ENCODE results near the gene CPNE5. TPM values are rescaled to one million over a fixed set of nuclear protein-coding genes. Genes with fewer than 3 reads are reported as not detected.

CPNE5 gene
- total and polyA plus RNA-seq, 9 of the 15 experiments (the other 6 are each of a cell fraction or from before 2014, with no cell fraction given) = 0.14 to 1.0 (median 0.46) TPM; not detected in 2

- TF ChIP-seq RCOR1 (IDR thresholded peaks at IDR 0.05; ENCODE audit: borderline replicate concordance in 1 of 2, low read depth in 2 of 2, low read length in 2 of 2) (peak in 1 of 2 experiments; percentile 61; a peak in 1 of 4 replicates), BACH1 (tag; IDR thresholded peaks at IDR 0.05) (peak; percentile 13; the same call in 1 of the 2 replicates), CHD4 (IDR thresholded peaks at IDR 0.05; ENCODE audit: insufficient read depth, insufficient replicate concordance, low read depth, low read length, poor library complexity, severe bottlenecking) (peak; percentile 94), HDAC1 (IDR thresholded peaks at IDR 0.05) (peak in 1 of 2 experiments; percentile 5; a peak in 1 of 4 replicates), TCF7L2 (IDR thresholded peaks at IDR 0.05; ENCODE audit: low read depth, low read length) (no peak), SRSF7 (optimal IDR thresholded peaks at IDR 0.05; ENCODE audit: low read depth, low read length) (no peak)
Measured at GRCh38 chr6:36862848-36863382, 23.7 kb upstream of the CPNE5 start (continued).

- 8% methylated on average over 8 of the region's 8 CpGs for WGBS (ENCODE audit: insufficient coverage, low coverage, missing lambda C conversion rate)
- Histone ChIP-seq H3K4me2 (ENCODE audit: insufficient read depth, low read length) (peak overlapping the region; percentile 65), H3K9ac (ENCODE audit: insufficient read depth in 1 of 2, low read depth in 2 of 2, low read length in 2 of 2) (peak overlapping the region in 1 of 2 experiments; percentile 65; a peak in 2 of 4 replicates), H3K27me3 (ENCODE audit: control insufficient read depth in 2 of 2, insufficient read depth in 2 of 2, low read length in 2 of 2) (no peaks in the 10 kb centered on the region), H3K36me3 (ENCODE audit: control insufficient read depth, insufficient read depth, low read length) (peaks cover 86% of the 10 kb centered on the region), H3K4me3 (no peak overlapping the region), H3K79me2 (ENCODE audit: control insufficient read depth, insufficient read depth, low read length) (peaks cover 93% of the 10 kb centered on the region), H3K9me3 (replicated peaks; ENCODE audit: control insufficient read depth, insufficient read depth, low read depth, low read length) (no peaks in the 10 kb centered on the region), H3K27ac (ENCODE audit: extremely low read depth, low read depth, low read length) (peak overlapping the region; percentile 84), H3K4me1 (replicated peaks in 1 of 2; ENCODE audit: control insufficient read depth in 2 of 2, insufficient read depth in 2 of 2, low read length in 2 of 2) (peaks cover 30 to 42% of the 10 kb centered on the region in 2 experiments), H2AFZ (ENCODE audit: low read depth, low read length) (peak overlapping the region; percentile 63), H3K9me1 (ENCODE audit: control insufficient read depth, insufficient read depth, low read length) (no peaks in the 10 kb centered on the region), H4K20me1 (replicated peaks; ENCODE audit: control insufficient read depth, insufficient read depth, low read length) (no peaks in the 10 kb centered on the region)
- ATAC-seq = peak; percentile 96
- peak; percentile 82 to 97 (median 88) for DNase-seq (ENCODE audit: extremely low read depth in 1 of 4, low spot score in 3 of 4)
- BruUV-seq (replicated peaks) = no TSS peak
- CTCF ChIA-PET (ENCODE audit: low intra/inter-chr PET ratio) = no interaction called here
- in situ Hi-C loops (cut with MboI) = no loop called here
- POLR2A ChIA-PET = interaction anchor here (0.5 to 8.9 kb wide), 12 partner anchors 10 to 1234 kb away, joined by 3 to 80 read pairs (median 4); partner anchors contain the start of genes C6orf89 and PPIL1
- peak; percentile 98 for FAIRE-seq
- intact Hi-C loops (cut with micrococcal nuclease) = no loop called here
- TF ChIP-seq JUN (IDR thresholded peaks at IDR 0.05; ENCODE audit: borderline replicate concordance, low read depth, low read length) = peak; percentile 64; the same call in 1 of the 2 replicates
- TF ChIP-seq JUN (CRISPR knock-in tag; IDR thresholded peaks at IDR 0.05; ENCODE audit: borderline replicate concordance) = no peak
- no peak for TF ChIP-seq ELF1 (tag; IDR thresholded peaks at IDR 0.05)
- TF ChIP-seq ZBED1 (IDR thresholded peaks at IDR 0.05) = no peak
- no peak for TF ChIP-seq NONO (IDR thresholded peaks at IDR 0.05; ENCODE audit: low read depth in 2 of 2, low read length in 1 of 2)
- peak; percentile 61; the same call in 1 of the 2 replicates for TF ChIP-seq ZNF175 (CRISPR knock-in tag; IDR thresholded peaks at IDR 0.05; ENCODE audit: low read depth)
- no peak for TF ChIP-seq SREBF2 (CRISPR knock-in tag; IDR thresholded peaks at IDR 0.05)
- TF ChIP-seq ZFPM2 (CRISPR knock-in tag; IDR thresholded peaks at IDR 0.05) = no peak
- TF ChIP-seq DMBX1 (CRISPR knock-in tag; IDR thresholded peaks at IDR 0.05; ENCODE audit: borderline replicate concordance) = peak; percentile 85
- TF ChIP-seq E2F4 (CRISPR knock-in tag; IDR thresholded peaks at IDR 0.05; ENCODE audit: low read depth) = no peak
- no peak for TF ChIP-seq ID3 (CRISPR knock-in tag; IDR thresholded peaks at IDR 0.05)
- peak; percentile 84 for TF ChIP-seq ID3 (tag; IDR thresholded peaks at IDR 0.05)
- TF ChIP-seq TEAD4 (IDR thresholded peaks at IDR 0.05; ENCODE audit: low read length) = peak; percentile 84
- no peak for TF ChIP-seq TEAD4 (CRISPR knock-in tag; IDR thresholded peaks at IDR 0.05; ENCODE audit: borderline replicate concordance)
Measured at GRCh38 chr6:36862164-36862847, 23.1 kb upstream of the CPNE5 start.
